ENCODE measurements around the gene C2orf69.

- TF ChIP-seq, protein P1, sequence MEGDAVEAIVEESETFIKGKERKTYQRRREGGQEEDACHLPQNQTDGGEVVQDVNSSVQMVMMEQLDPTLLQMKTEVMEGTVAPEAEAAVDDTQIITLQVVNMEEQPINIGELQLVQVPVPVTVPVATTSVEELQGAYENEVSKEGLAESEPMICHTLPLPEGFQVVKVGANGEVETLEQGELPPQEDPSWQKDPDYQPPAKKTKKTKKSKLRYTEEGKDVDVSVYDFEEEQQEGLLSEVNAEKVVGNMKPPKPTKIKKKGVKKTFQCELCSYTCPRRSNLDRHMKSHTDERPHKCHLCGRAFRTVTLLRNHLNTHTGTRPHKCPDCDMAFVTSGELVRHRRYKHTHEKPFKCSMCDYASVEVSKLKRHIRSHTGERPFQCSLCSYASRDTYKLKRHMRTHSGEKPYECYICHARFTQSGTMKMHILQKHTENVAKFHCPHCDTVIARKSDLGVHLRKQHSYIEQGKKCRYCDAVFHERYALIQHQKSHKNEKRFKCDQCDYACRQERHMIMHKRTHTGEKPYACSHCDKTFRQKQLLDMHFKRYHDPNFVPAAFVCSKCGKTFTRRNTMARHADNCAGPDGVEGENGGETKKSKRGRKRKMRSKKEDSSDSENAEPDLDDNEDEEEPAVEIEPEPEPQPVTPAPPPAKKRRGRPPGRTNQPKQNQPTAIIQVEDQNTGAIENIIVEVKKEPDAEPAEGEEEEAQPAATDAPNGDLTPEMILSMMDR (conservative IDR thresholded peaks at IDR 0.05 in 1 of 2, IDR thresholded peaks at IDR 0.05 in 1 of 2; ENCODE audit: low read depth in 1 of 2, low read length in 2 of 2), result no peak
- no peak for TF ChIP-seq EZH2 (IDR thresholded peaks at IDR 0.05; ENCODE audit: low read length, missing control alignments)
These were observed 51.1 kb downstream of the C2orf69 start for GRCh38 chr2:199962203-199962602.
